LNCAP (cell line): ENCODE data around the gene PRSS16.

Experiments
- TF ChIP-seq, protein P1 (sequence below): fragments of 450-650 bp; IDR thresholded peaks from 2 replicates; pipeline ENCODE4 v1.5.1; 2017; ENCODE audit warnings: mild to moderate bottlenecking

Gene PRSS16

DNA sequence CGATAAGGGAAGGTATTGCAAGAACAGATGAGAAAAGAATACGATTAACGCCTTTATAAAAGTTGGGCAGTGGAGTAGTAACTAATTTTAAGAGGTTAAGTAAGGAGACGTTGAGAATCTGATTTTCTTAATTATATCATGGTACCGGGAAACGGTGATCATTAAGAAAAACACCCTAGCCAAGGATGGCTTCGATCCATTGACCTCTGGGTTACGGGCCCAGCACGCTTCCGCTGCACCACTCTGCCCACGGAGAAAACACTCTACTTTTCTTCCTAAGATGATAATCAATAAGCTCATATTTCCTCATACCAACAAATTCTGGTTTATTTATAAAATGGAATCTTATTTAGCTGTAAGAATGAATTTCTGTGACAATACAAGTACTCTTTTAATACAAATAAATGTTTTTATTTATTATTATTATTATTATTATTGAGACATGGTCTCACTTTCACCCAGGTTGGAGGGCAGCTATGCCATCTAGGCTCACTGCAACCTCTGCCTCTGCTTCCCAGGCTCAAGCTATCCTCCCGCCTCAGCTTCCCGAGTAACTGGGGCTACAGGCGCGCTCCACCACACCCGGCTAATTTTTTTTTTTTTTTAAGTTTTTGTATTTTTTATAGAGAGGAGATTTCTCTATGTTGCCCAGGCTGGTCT is 56.2 kb downstream of the PRSS16 start:
- TF ChIP-seq, protein P1, sequence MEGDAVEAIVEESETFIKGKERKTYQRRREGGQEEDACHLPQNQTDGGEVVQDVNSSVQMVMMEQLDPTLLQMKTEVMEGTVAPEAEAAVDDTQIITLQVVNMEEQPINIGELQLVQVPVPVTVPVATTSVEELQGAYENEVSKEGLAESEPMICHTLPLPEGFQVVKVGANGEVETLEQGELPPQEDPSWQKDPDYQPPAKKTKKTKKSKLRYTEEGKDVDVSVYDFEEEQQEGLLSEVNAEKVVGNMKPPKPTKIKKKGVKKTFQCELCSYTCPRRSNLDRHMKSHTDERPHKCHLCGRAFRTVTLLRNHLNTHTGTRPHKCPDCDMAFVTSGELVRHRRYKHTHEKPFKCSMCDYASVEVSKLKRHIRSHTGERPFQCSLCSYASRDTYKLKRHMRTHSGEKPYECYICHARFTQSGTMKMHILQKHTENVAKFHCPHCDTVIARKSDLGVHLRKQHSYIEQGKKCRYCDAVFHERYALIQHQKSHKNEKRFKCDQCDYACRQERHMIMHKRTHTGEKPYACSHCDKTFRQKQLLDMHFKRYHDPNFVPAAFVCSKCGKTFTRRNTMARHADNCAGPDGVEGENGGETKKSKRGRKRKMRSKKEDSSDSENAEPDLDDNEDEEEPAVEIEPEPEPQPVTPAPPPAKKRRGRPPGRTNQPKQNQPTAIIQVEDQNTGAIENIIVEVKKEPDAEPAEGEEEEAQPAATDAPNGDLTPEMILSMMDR, result no peak
